Measurements from ENCODE around the gene KDM4E. TPM values are rescaled to one million over a fixed set of nuclear protein-coding genes. Genes with fewer than 3 reads are reported as not detected.

The KDM4E gene
- not detected in 2 replicates for total RNA-seq

GRCh38 chr11:95024958-95025357 is at the start of gene KDM4E:
Gene KDM4E, plus strand, starts transcription at chr11:95025258. Its CDS starts 300 bp downstream, at chr11:95025558.

GRCh38 chr11:95049122-95049521 is 24.1 kb downstream of the KDM4E start, which contains the start of gene KDM4F:
Gene KDM4F, plus strand, starts transcription at chr11:95049422.

GRCh38 chr11:95066716-95067038 is 41.6 kb downstream of the KDM4E start, which contains the start of gene SRSF8:
Gene SRSF8, plus strand, starts transcription at chr11:95066919. Its CDS starts 308 bp downstream, at chr11:95067227.

Other genes with a start within 250 kb of the KDM4E start
- gene CWC15, start 51.7 kb upstream of the KDM4E start, total RNA-seq = 38.4 and 40.1 TPM in 2 replicates
- 0.17 and 0.33 TPM in 2 replicates for gene KDM4D, start 51.5 kb upstream of the KDM4E start, total RNA-seq
- gene KDM4F, start 24.2 kb downstream of the KDM4E start, total RNA-seq = not detected in 2 replicates
- 19.7 and 28.9 TPM in 2 replicates for gene SRSF8, start 41.7 kb downstream of the KDM4E start, total RNA-seq
- 89.2 and 113 TPM in 2 replicates for gene ENDOD1, start 64.6 kb downstream of the KDM4E start, total RNA-seq
- gene SESN3, start 205.9 kb downstream of the KDM4E start, total RNA-seq = 28.6 and 32.7 TPM in 2 replicates